Esophagus muscularis mucosa (tissue), 4 donors: ENCODE results near the gene SLC35F3. TPM values are rescaled to one million over a fixed set of nuclear protein-coding genes. Genes with fewer than 3 reads are reported as not detected.

Experiments
- DNase-seq: peaks from one replicate; pipeline ENCODE4 v3.0.0-alpha.2; 2017; ENCODE audit errors: extremely low spot score
- H3K27ac ChIP-seq, 4 donors: fragments of 200-600 bp; sonication (generic); replicated peaks in 1 of 4; 1 replicate in 3 of 4; 2 replicates in 1 of 4; pipeline ENCODE4 v1.5.1; 2016 to 2019; ENCODE audit warnings: mild to moderate bottlenecking in 1 of 4
- H3K27me3 ChIP-seq, 4 donors: fragments of 200-600 bp; sonication (generic); one replicate each; pipeline versions ENCODE4 v1.5.1 to v1.6.0; 2016 to 2019
- H3K36me3 ChIP-seq, 4 donors: fragments of 200-600 bp; sonication (generic); one replicate each; pipeline ENCODE4 v1.5.1; 2016 to 2019
- H3K4me1 ChIP-seq, 4 donors: fragments of 200-600 bp; sonication (generic); one replicate each; pipeline ENCODE4 v1.5.1; 2016 to 2019
- H3K4me3 ChIP-seq, 4 donors: fragments of 200-600 bp; sonication (generic); 1 replicate in 2 of 4; 2 replicates in 2 of 4; pipeline ENCODE4 v1.5.1; 2016 to 2019; ENCODE audit warnings: mild to moderate bottlenecking in 4 of 4, moderate library complexity in 1 of 4
- H3K9me3 ChIP-seq, 4 donors: fragments of 200-600 bp; sonication (generic); 1 replicate in 3 of 4; 2 replicates in 1 of 4; pipeline ENCODE4 v1.5.1; 2016 to 2019
- EP300 ChIP-seq: sonication (generic); formaldehyde crosslinking; IDR thresholded peaks from one replicate; pipeline ENCODE4 v1.6.1; 2017; ENCODE audit warnings: antibody characterized with exemption
- POLR2A ChIP-seq: fragments of 450-650 bp; IDR thresholded peaks from one replicate; pipeline ENCODE4 v1.6.1; 2017; ENCODE audit warnings: antibody characterized with exemption, moderate library complexity, mild to moderate bottlenecking, low read depth
- POLR2AphosphoS5 ChIP-seq, 2 donors: sonication (generic); formaldehyde crosslinking; IDR thresholded peaks; one replicate each; pipeline ENCODE4 v1.6.1; 2017; ENCODE audit warnings: antibody characterized with exemption in 2 of 2
- WGBS: methylation state at CpG from one replicate; pipeline ENCODE4 v1.1.5; 2018; 5-methylcytosine and 5-hydroxymethylcytosine counted together
- intact Hi-C: fragments of 100-400 bp; cut with DNase I; formaldehyde crosslinking; loops from one replicate; pipeline ENCODE4 v1.15.1; 2023
- total RNA-seq, 4 donors: library from RNA; depleted of rRNA; stranded (reverse); fragments of >200 nt; gene quantifications; one replicate each; pipeline versions ENCODE4 v1.1.0 to v1.2.1, GENCODE V29; 2016
- TF ChIP-seq, protein P1 (sequence below), 3 experiments: fragments of 200-600 bp in 2 of 3; fragments of 450-650 bp in 1 of 3; sonication (generic) in 2 of 3; IDR thresholded peaks; one replicate each; pipeline ENCODE4 v1.5.1; 2017 to 2019; ENCODE audit warnings: antibody characterized with exemption in 3 of 3, mild to moderate bottlenecking in 2 of 3, moderate library complexity in 1 of 3

The SLC35F3 gene
- total RNA-seq, 4 donors from 2014 or later = 0.34 TPM; not detected in 3

DNA sequence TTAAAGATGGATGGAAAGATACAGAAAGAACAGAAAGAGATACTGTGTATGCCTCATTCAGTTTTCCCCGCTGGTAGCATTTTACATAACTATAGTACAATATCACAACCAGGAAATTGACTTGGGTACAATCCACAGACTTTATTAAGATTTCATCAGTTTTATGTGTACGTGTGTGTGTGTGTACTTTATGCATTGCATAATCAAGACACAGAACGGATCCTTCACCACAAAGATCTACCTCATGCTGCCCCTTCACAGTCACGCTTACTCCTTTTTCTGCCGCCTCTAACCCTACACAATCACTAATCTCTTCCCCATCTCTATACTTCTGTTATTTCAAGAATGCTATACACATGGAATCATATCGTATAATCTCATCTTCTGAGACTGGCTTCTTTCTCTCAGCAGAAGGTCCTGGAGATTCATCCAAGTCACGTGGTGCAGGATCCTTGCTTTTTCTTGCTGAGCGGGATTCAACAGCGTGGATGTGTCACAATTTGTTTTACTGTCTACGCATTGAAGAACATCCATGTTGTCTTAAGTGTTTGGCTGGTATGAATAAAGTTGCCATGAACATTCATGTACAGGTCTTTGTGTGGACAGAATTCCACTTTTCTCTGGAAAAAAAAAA, 76.7 kb downstream of the SLC35F3 start:
- no peak overlapping the region for H3K27ac ChIP-seq
- intact Hi-C loops = no loop called here
- H3K27me3 ChIP-seq = peaks cover 0 to 4% (median 0%) of the 10 kb centered on the region in 4 donors
- WGBS = 84% methylated on average over 10 of the region's 10 CpGs
- no peak for TF ChIP-seq EP300
- TF ChIP-seq POLR2A = no peak
- no peaks in the 10 kb centered on the region for H3K4me1 ChIP-seq
- DNase-seq = peak; percentile 72
- H3K4me3 ChIP-seq = no peak overlapping the region
- H3K36me3 ChIP-seq = no peaks in the 10 kb centered on the region
- H3K9me3 ChIP-seq = no peaks in the 10 kb centered on the region

DNA sequence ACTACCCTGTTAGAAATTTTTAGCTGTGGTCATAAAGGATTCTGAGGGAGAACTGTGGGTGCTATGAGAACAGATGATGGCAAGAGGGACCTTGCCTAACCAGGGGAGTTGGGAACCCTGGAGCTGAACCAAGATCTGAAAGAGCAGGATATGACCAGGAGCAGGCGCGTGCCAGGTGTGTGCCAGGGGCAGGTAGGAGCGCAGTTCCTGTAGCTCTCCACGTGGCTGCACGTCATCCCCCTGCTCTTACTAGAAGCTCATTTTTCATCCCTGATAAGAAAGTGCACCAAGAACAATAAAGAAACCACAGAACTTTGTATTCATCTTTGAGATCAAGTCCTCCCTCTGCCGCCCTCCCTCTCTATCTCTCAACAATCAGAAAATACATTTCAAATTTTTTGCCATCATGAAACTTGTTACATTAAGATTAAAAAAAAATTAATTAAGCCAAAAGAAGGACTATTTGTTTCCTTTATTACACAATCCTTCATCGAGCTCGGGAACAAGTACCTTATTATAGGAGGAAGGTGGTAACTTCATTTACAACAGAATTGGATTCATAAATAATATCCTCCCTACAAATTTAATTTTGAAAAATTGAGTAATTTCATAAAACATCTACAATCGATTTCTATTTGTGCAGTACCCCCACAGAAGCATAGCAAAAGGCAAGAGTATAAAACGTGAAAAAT, 78.5 kb downstream of the SLC35F3 start:
- Histone ChIP-seq H3K4me3 (no peak overlapping the region), H3K4me1 (no peaks in the 10 kb centered on the region), H3K27me3 (peaks cover 0 to 4% (median 0%) of the 10 kb centered on the region in 4 donors), H3K27ac (no peak overlapping the region), H3K36me3 (no peaks in the 10 kb centered on the region), H3K9me3 (no peaks in the 10 kb centered on the region)
- no peak for TF ChIP-seq POLR2AphosphoS5 (IDR thresholded peaks at IDR 0.05)
- TF ChIP-seq EP300 = no peak
- TF ChIP-seq, protein P1, sequence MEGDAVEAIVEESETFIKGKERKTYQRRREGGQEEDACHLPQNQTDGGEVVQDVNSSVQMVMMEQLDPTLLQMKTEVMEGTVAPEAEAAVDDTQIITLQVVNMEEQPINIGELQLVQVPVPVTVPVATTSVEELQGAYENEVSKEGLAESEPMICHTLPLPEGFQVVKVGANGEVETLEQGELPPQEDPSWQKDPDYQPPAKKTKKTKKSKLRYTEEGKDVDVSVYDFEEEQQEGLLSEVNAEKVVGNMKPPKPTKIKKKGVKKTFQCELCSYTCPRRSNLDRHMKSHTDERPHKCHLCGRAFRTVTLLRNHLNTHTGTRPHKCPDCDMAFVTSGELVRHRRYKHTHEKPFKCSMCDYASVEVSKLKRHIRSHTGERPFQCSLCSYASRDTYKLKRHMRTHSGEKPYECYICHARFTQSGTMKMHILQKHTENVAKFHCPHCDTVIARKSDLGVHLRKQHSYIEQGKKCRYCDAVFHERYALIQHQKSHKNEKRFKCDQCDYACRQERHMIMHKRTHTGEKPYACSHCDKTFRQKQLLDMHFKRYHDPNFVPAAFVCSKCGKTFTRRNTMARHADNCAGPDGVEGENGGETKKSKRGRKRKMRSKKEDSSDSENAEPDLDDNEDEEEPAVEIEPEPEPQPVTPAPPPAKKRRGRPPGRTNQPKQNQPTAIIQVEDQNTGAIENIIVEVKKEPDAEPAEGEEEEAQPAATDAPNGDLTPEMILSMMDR (IDR thresholded peaks at IDR 0.05) = no peak
- no peak for TF ChIP-seq POLR2A
- intact Hi-C loops = no loop called here
- WGBS = 72% methylated on average over 10 of the region's 10 CpGs
- peak; percentile 21 for DNase-seq

DNA sequence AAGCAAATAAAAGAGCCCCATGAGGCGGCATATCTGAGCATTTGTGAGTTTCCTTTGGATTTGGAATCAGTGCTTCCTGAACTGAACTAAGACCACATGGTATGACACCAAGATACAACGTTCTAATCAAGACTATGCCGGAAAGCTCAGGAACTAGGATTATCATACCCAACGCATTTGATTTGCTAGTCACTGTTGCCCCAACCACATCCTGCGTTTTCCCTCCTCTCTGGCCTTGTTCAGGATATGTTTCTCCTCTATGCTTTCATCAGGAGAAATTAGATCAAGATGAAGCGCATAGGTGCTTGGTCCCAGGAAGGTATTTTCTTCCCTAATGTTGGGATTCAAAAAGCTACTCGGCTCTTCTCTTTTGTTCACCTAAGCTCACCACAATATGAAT, 79.3 kb downstream of the SLC35F3 start:
- H3K9me3 ChIP-seq = no peaks in the 10 kb centered on the region
- 87% methylated on average over 7 of the region's 7 CpGs for WGBS
- no peak overlapping the region for H3K4me3 ChIP-seq
- H3K27ac ChIP-seq = no peak overlapping the region
- H3K36me3 ChIP-seq = no peaks in the 10 kb centered on the region
- intact Hi-C loops = no loop called here
- H3K27me3 ChIP-seq = peaks cover 0 to 12% (median 0%) of the 10 kb centered on the region in 4 donors
- TF ChIP-seq POLR2A (no peak), POLR2AphosphoS5 (IDR thresholded peaks at IDR 0.05) (no peak), EP300 (no peak)
- TF ChIP-seq, protein P1 (IDR thresholded peaks at IDR 0.05) = no peak
- no peaks in the 10 kb centered on the region for H3K4me1 ChIP-seq
- peak; percentile 55 for DNase-seq

DNA sequence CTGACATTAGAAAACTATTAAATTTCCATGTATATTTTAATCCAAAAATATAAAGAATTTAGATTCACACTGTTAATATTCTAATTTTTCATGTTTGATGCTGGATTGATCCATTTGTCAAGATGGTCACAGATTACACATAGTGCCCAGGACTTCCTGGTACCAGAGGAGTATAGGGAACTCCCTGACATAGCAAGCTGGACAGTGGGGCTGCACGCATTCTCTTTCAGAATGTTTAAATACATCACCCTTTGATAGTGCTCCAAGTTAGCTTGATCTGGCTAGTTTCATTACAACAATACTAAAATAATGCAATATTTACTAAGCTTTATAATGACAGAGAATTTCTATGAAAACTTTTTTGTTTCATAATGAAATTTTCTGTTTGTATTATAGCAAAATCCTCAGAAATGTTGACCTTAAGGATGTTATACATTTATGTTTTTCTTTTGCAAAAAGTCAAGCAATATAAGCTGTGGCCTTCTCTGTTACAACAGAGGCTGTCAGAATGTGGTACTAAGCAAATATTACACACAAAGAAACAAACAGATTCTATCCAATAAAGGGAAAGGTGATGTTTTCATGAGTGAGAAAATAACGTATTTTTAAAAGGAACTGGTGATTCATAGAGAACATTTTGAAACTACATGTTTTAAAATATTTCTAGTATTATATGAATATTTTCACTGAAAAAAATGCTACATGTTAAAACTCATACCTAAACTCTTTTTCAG, 84.7 kb downstream of the SLC35F3 start:
- intact Hi-C loops = no loop called here
- Histone ChIP-seq H3K27me3 (peaks cover 0 to 13% (median 0%) of the 10 kb centered on the region in 4 donors), H3K9me3 (no peaks in the 10 kb centered on the region), H3K36me3 (no peaks in the 10 kb centered on the region), H3K4me1 (no peaks in the 10 kb centered on the region), H3K4me3 (no peak overlapping the region), H3K27ac (no peak overlapping the region)
- peak; percentile 3 for DNase-seq
- TF ChIP-seq EP300 (no peak), POLR2A (no peak), POLR2AphosphoS5 (IDR thresholded peaks at IDR 0.05) (no peak)
- TF ChIP-seq, protein P1 (IDR thresholded peaks at IDR 0.05) = no peak
- WGBS = 69% methylated on average over 2 of the region's 2 CpGs

DNA sequence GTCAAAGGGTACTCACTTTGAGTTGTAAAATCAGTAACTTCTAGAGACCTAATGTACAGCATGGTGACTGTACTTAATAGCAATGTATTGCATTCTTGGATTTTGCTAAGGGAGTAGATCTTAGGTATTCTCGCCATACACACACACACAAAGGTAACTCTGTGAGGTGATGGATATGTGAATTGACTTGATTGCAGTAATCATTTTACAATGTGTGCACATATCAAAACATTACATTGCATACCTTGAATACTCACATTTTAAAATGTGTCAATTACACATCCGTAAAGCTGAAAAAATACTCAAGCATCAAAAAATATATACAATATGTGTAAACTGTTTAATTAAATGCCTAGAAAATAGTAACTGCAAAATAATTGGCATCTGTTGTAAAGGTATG, 86.0 kb downstream of the SLC35F3 start:
- WGBS = 63% methylated on average over 2 of the region's 2 CpGs
- H3K9me3 ChIP-seq = no peaks in the 10 kb centered on the region

More for the DNA sequence above, 86.0 kb downstream of the SLC35F3 start:
- DNase-seq = no peak
- H3K36me3 ChIP-seq = no peaks in the 10 kb centered on the region
- intact Hi-C loops = no loop called here
- TF ChIP-seq, protein P1 (IDR thresholded peaks at IDR 0.05) = no peak
- no peak for TF ChIP-seq POLR2A
- no peak for TF ChIP-seq EP300
- TF ChIP-seq POLR2AphosphoS5 (IDR thresholded peaks at IDR 0.05) = no peak
- no peak overlapping the region for H3K4me3 ChIP-seq
- peaks cover 0 to 10% (median 0%) of the 10 kb centered on the region in 4 donors for H3K27me3 ChIP-seq
- no peak overlapping the region for H3K27ac ChIP-seq
- no peaks in the 10 kb centered on the region for H3K4me1 ChIP-seq
